ENCODE data around the gene PDS5A.
"Not testable (repeated sequence)": the region's sequence is repeated elsewhere in the genome, so short reads cannot be mapped to it uniquely, and the experiment has no call there.

Gene PDS5A

GRCh38 chr4:39961311-39961877, 16.3 kb downstream of the PDS5A start:
- DNase-seq (ENCODE audit: low read depth in 2 of 2), result no peak

- no peak for DNase-seq (ENCODE audit: low read depth in 2 of 2)
Observed at GRCh38 chr4:39950861-39951481, 26.7 kb downstream of the PDS5A start.

GRCh38 chr4:39947963-39948362, 29.7 kb downstream of the PDS5A start:
- no peak for DNase-seq (ENCODE audit: low read depth in 2 of 2)

- no peak for DNase-seq (ENCODE audit: low read depth in 2 of 2)
Observed at GRCh38 chr4:39947417-39947816, 30.3 kb downstream of the PDS5A start.

GRCh38 chr4:39944245-39944644, 33.5 kb downstream of the PDS5A start:
- DNase-seq (ENCODE audit: low read depth in 2 of 2), result not testable (repeated sequence)

- DNase-seq (ENCODE audit: low read depth in 2 of 2), result no peak
Observed at GRCh38 chr4:39942507-39942906, 35.2 kb downstream of the PDS5A start.

- no peak for DNase-seq (ENCODE audit: low read depth in 2 of 2)
Observed at GRCh38 chr4:39941682-39942217, 36.0 kb downstream of the PDS5A start.

GRCh38 chr4:39937683-39938268, 39.9 kb downstream of the PDS5A start:
- no peak for DNase-seq (ENCODE audit: low read depth in 2 of 2)

GRCh38 chr4:39936565-39937418, 40.9 kb downstream of the PDS5A start:
- no peak for DNase-seq (ENCODE audit: low read depth in 2 of 2)

GRCh38 chr4:39933671-39934590, 43.8 kb downstream of the PDS5A start:
- no peak for DNase-seq (ENCODE audit: low read depth in 2 of 2)

GRCh38 chr4:39932776-39933402, 44.8 kb downstream of the PDS5A start:
- DNase-seq (ENCODE audit: low read depth in 2 of 2), result no peak

- no peak for DNase-seq (ENCODE audit: low read depth in 2 of 2)
Observed at GRCh38 chr4:39931441-39931901, 46.2 kb downstream of the PDS5A start.

GRCh38 chr4:39928538-39928937, 49.2 kb downstream of the PDS5A start:
- no peak for DNase-seq (ENCODE audit: low read depth in 2 of 2)

GRCh38 chr4:39924014-39924413, 53.7 kb downstream of the PDS5A start:
- DNase-seq (ENCODE audit: low read depth in 2 of 2), result no peak

GRCh38 chr4:39922399-39922798, 55.3 kb downstream of the PDS5A start:
- DNase-seq (ENCODE audit: low read depth in 2 of 2), result no peak

- DNase-seq (ENCODE audit: low read depth in 2 of 2), result no peak
Observed at GRCh38 chr4:39913471-39913870, 64.2 kb downstream of the PDS5A start.

GRCh38 chr4:39910064-39910463, 67.6 kb downstream of the PDS5A start:
- DNase-seq (ENCODE audit: low read depth in 2 of 2), result no peak

GRCh38 chr4:39908284-39908683, 69.4 kb downstream of the PDS5A start:
- no peak for DNase-seq (ENCODE audit: low read depth in 2 of 2)

- DNase-seq (ENCODE audit: low read depth in 2 of 2), result no peak
Observed at GRCh38 chr4:39905656-39906055, 72.1 kb downstream of the PDS5A start.

GRCh38 chr4:39905019-39905418, 72.7 kb downstream of the PDS5A start:
- DNase-seq (ENCODE audit: low read depth in 2 of 2), result not testable (repeated sequence)

- no peak for DNase-seq (ENCODE audit: low read depth in 2 of 2)
Observed at GRCh38 chr4:39900966-39901365, 76.7 kb downstream of the PDS5A start.

All from stimulated activated CD4-positive, alpha-beta T cell treated with anti-CD3 and anti-CD28 coated beads, Interleukin-4, amount 100 ng/mL, for 48 hours (primary cell).